Neural cell (in vitro differentiated cells): Measurements from ENCODE around the gene OR52N1.

ENCODE experiments used
- EP300 ChIP-seq: fragments of 450-650 bp; conservative IDR thresholded peaks from 2 replicates; pipeline ENCODE4 v1.6.1; 2014; ENCODE audit warnings: antibody characterized with exemption, mild to moderate bottlenecking, moderate library complexity; ENCODE audit not compliant: poor library complexity, severe bottlenecking
- TAF1 ChIP-seq: IDR thresholded peaks from 2 replicates; pipeline ENCODE4 v1.6.1; 2012; ENCODE audit warnings: low read depth
- TF ChIP-seq, protein P1 (sequence below): fragments of 450-650 bp; IDR thresholded peaks from 2 replicates; pipeline ENCODE4 v1.5.1; 2014; ENCODE audit warnings: antibody characterized with exemption, mild to moderate bottlenecking, moderate library complexity; ENCODE audit not compliant: poor library complexity, severe bottlenecking

DNA sequence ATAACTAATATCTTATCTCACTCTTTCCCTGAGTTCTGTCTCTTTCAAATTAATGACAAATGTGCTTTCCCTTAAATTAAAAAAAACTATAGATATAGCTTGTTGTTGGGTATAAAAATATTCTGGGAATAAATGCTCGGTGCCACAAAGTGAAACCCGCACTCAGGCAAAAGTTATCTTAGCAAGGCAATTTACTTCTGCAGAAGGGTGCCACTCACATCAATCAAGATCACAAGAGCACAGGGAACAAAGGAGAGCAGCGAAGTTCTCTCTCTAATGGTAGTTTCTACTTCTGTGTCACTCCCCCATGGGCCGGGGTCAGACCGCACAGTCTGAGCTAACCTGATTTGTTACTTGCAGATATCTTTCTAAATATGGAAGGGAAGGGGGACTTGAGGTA is 12.9 kb upstream of the OR52N1 start:
- TF ChIP-seq, protein P1, sequence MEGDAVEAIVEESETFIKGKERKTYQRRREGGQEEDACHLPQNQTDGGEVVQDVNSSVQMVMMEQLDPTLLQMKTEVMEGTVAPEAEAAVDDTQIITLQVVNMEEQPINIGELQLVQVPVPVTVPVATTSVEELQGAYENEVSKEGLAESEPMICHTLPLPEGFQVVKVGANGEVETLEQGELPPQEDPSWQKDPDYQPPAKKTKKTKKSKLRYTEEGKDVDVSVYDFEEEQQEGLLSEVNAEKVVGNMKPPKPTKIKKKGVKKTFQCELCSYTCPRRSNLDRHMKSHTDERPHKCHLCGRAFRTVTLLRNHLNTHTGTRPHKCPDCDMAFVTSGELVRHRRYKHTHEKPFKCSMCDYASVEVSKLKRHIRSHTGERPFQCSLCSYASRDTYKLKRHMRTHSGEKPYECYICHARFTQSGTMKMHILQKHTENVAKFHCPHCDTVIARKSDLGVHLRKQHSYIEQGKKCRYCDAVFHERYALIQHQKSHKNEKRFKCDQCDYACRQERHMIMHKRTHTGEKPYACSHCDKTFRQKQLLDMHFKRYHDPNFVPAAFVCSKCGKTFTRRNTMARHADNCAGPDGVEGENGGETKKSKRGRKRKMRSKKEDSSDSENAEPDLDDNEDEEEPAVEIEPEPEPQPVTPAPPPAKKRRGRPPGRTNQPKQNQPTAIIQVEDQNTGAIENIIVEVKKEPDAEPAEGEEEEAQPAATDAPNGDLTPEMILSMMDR: no peak
- TF ChIP-seq TAF1: no peak
- TF ChIP-seq EP300: no peak
